PC-3 (cell line): Measurements from ENCODE around the gene ZBTB7C.

Experiments used
- EZH2 ChIP-seq: fragments of 300-600 bp; sonication (generic); IDR thresholded peaks from one replicate; pipeline ENCODE4 v1.6.1; 2017; ENCODE audit warnings: antibody characterized with exemption, mild to moderate bottlenecking, low read length; ENCODE audit not compliant: unreplicated experiment
- EZH2phosphoT487 ChIP-seq: fragments of 300-600 bp; sonication (generic); IDR thresholded peaks from 2 replicates; pipeline ENCODE4 v1.6.1; 2018; ENCODE audit warnings: mild to moderate bottlenecking, antibody characterized with exemption, low read length, borderline replicate concordance
- TF ChIP-seq, protein P1 (sequence below): fragments of 300-600 bp; sonication (generic); conservative IDR thresholded peaks from 2 replicates; pipeline ENCODE4 v1.5.1; 2017; ENCODE audit warnings: antibody characterized with exemption, low read depth, mild to moderate bottlenecking, low read length

DNA sequence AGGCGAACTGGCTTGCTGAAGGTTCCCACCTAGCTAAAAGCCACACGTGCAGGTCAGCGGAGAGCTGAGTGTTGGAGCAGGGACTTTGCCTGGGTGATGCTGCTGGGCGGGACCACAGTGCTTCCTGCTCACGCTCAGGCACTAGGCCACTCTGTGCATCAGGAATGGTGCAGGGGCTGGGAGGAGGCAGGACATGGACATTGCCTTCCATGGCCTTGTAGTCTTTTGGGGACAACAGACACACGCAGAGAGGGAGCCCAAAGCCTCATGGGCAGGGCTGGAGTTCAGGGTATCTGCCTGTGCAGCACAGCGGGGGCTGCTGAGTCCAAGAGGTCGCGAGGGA, 207.2 kb downstream of the ZBTB7C start:
- TF ChIP-seq, protein P1, sequence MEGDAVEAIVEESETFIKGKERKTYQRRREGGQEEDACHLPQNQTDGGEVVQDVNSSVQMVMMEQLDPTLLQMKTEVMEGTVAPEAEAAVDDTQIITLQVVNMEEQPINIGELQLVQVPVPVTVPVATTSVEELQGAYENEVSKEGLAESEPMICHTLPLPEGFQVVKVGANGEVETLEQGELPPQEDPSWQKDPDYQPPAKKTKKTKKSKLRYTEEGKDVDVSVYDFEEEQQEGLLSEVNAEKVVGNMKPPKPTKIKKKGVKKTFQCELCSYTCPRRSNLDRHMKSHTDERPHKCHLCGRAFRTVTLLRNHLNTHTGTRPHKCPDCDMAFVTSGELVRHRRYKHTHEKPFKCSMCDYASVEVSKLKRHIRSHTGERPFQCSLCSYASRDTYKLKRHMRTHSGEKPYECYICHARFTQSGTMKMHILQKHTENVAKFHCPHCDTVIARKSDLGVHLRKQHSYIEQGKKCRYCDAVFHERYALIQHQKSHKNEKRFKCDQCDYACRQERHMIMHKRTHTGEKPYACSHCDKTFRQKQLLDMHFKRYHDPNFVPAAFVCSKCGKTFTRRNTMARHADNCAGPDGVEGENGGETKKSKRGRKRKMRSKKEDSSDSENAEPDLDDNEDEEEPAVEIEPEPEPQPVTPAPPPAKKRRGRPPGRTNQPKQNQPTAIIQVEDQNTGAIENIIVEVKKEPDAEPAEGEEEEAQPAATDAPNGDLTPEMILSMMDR = no peak
- TF ChIP-seq EZH2 (no peak), EZH2phosphoT487 (no peak)
